IMR-90 (cell line): ENCODE results near the gene PEAK1.

Experiments used
- MXI1 ChIP-seq: IDR thresholded peaks from 2 replicates; pipeline ENCODE4 v1.6.1; 2012; ENCODE audit warnings: low read depth, mild to moderate bottlenecking, low read length, moderate library complexity, borderline replicate concordance
- NFE2L2 ChIP-seq: fragments of 150-350 bp; IDR thresholded peaks from 2 replicates; pipeline ENCODE4 v1.6.1; 2016; ENCODE audit warnings: low read depth, mild to moderate bottlenecking, low read length
- POLR2A ChIP-seq: IDR thresholded peaks from 2 replicates; pipeline ENCODE4 v1.6.1; 2012; ENCODE audit warnings: mild to moderate bottlenecking, low read depth, low read length
- RAD21 ChIP-seq: IDR thresholded peaks from 2 replicates; pipeline ENCODE4 v1.6.1; 2012; ENCODE audit warnings: low read length, improper control_type of control experiment
- SMC3 ChIP-seq: fragments of 150-350 bp; IDR thresholded peaks from 2 replicates; pipeline ENCODE4 v1.6.1; 2016; ENCODE audit warnings: low read depth, mild to moderate bottlenecking, antibody characterized with exemption, low read length, moderate library complexity
- TF ChIP-seq, protein P1 (sequence below): conservative IDR thresholded peaks from 2 replicates; pipeline ENCODE4 v1.5.1; 2012; ENCODE audit warnings: mild to moderate bottlenecking, low read depth, low read length, improper control_type of control experiment
- TF ChIP-seq, protein P2 (sequence below): fragments of 150-350 bp; IDR thresholded peaks from 2 replicates; pipeline ENCODE4 v1.6.1; 2017; ENCODE audit warnings: mild to moderate bottlenecking, antibody characterized with exemption, low read length, low read depth
- TF ChIP-seq, protein P3 (sequence below): fragments of 150-350 bp; IDR thresholded peaks from 2 replicates; pipeline ENCODE4 v1.6.1; 2016; ENCODE audit warnings: low read depth, mild to moderate bottlenecking, low read length, moderate library complexity, borderline replicate concordance

DNA sequence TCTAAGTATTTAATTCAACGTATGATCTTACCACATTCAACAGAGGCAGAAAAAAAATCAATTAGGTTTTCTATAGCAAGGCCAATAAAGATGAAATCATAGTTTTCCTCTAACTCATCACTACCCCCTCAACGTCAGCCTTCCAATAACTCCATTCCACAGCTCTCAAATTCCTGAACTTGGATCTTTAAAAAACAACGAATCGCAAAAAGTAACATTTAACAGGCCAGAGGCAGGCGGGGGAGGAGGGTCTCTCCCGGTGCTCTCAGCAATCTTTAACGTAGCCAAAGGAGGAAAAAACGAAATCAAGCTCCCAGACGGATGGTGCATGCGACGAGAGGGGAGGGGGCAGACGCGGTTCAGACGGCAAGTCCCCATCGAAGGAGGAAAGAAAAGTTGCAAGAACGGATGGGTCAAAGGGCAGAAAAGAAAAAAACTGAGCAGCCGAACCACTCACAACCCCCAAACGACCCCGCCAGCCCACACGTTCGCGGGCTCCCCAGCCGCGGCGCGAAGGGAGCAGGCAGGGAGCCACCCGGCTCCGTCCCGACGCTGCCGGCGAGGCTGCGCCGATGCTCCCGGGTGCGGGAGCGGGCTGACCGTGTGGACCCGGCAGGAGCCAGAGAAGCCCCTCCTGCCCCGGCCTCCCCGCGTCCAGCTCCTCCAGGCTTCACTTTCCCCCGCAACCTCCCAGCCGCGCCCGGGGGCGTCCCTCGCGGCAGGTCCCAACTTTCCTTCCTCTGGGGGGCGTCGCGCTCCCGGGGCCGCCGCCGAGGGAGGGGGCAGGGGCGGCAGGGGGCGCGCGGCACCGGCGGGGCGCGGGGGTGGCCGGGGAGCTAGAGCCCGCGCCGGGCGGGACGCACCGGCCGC is 703 bp downstream of the PEAK1 start:
- TF ChIP-seq, protein P1, sequence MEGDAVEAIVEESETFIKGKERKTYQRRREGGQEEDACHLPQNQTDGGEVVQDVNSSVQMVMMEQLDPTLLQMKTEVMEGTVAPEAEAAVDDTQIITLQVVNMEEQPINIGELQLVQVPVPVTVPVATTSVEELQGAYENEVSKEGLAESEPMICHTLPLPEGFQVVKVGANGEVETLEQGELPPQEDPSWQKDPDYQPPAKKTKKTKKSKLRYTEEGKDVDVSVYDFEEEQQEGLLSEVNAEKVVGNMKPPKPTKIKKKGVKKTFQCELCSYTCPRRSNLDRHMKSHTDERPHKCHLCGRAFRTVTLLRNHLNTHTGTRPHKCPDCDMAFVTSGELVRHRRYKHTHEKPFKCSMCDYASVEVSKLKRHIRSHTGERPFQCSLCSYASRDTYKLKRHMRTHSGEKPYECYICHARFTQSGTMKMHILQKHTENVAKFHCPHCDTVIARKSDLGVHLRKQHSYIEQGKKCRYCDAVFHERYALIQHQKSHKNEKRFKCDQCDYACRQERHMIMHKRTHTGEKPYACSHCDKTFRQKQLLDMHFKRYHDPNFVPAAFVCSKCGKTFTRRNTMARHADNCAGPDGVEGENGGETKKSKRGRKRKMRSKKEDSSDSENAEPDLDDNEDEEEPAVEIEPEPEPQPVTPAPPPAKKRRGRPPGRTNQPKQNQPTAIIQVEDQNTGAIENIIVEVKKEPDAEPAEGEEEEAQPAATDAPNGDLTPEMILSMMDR, result no peak
- TF ChIP-seq, protein P2, sequence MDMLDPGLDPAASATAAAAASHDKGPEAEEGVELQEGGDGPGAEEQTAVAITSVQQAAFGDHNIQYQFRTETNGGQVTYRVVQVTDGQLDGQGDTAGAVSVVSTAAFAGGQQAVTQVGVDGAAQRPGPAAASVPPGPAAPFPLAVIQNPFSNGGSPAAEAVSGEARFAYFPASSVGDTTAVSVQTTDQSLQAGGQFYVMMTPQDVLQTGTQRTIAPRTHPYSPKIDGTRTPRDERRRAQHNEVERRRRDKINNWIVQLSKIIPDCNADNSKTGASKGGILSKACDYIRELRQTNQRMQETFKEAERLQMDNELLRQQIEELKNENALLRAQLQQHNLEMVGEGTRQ, result no peak
- no peak for TF ChIP-seq POLR2A
- TF ChIP-seq NFE2L2, result no peak
- no peak for TF ChIP-seq MXI1
- TF ChIP-seq, protein P3, sequence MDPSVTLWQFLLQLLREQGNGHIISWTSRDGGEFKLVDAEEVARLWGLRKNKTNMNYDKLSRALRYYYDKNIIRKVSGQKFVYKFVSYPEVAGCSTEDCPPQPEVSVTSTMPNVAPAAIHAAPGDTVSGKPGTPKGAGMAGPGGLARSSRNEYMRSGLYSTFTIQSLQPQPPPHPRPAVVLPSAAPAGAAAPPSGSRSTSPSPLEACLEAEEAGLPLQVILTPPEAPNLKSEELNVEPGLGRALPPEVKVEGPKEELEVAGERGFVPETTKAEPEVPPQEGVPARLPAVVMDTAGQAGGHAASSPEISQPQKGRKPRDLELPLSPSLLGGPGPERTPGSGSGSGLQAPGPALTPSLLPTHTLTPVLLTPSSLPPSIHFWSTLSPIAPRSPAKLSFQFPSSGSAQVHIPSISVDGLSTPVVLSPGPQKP, result no peak
- TF ChIP-seq SMC3, result no peak; the same call in 1 of the 2 replicates
- no peak; the same call in 1 of the 2 replicates for TF ChIP-seq RAD21
